Measurements from ENCODE around the gene GPC1.

The GPC1 gene

GRCh38 chr2:240431661-240432424 is 3.6 kb upstream of the GPC1 start:
- DNase-seq: no peak

GRCh38 chr2:240432430-240432819 is 3.0 kb upstream of the GPC1 start:
- no peak for DNase-seq

- DNase-seq: no peak
Measured at GRCh38 chr2:240432820-240433801, 2.4 kb upstream of the GPC1 start.

- peak; percentile 94 for DNase-seq
Measured at GRCh38 chr2:240433973-240434727, 1.3 kb upstream of the GPC1 start.

- peak; percentile 92 for DNase-seq
Measured at GRCh38 chr2:240434728-240435456, 571 bp upstream of the GPC1 start.

- DNase-seq: no peak
Measured at GRCh38 chr2:240435948-240436682, 652 bp downstream of the GPC1 start.

- DNase-seq: peak; percentile 27
Measured at GRCh38 chr2:240436683-240437550, 1.5 kb downstream of the GPC1 start.

- DNase-seq: no peak
Measured at GRCh38 chr2:240437551-240437860, 2.0 kb downstream of the GPC1 start.

GRCh38 chr2:240437861-240438809 is 2.7 kb downstream of the GPC1 start:
- DNase-seq: peak; percentile 48

GRCh38 chr2:240438810-240439697 is 3.6 kb downstream of the GPC1 start:
- no peak for DNase-seq

GRCh38 chr2:240439698-240440151 is 4.3 kb downstream of the GPC1 start:
- no peak for DNase-seq

GRCh38 chr2:240440251-240440650 is 4.8 kb downstream of the GPC1 start:
- DNase-seq: no peak

GRCh38 chr2:240440704-240441320 is 5.3 kb downstream of the GPC1 start:
- DNase-seq: no peak

- no peak for DNase-seq
Measured at GRCh38 chr2:240441326-240441992, 6.0 kb downstream of the GPC1 start.

GRCh38 chr2:240441993-240442411 is 6.5 kb downstream of the GPC1 start:
- DNase-seq: no peak

- DNase-seq: no peak
Measured at GRCh38 chr2:240442891-240443715, 7.6 kb downstream of the GPC1 start.

Measured in fibroblast of upper back skin (primary cell).